Thymus (tissue), 11 donors: ENCODE results near the gene ERFL. TPM values are rescaled to one million over a fixed set of nuclear protein-coding genes. Genes with fewer than 3 reads are reported as not detected.

Experiments
- DNase-seq, 9 donors: peaks; one replicate each; pipeline ENCODE4 v3.0.0-alpha.2; 2013; ENCODE audit warnings: low spot score in 9 of 9, low read depth in 6 of 9, missing footprints in 1 of 9
- H3K27ac ChIP-seq, 2 donors: one replicate each; pipeline ENCODE4 v1.5.1; 2013; ENCODE audit warnings: control low read depth in 1 of 2, low read depth in 1 of 2, low read length in 1 of 2, mild to moderate bottlenecking in 1 of 2, moderate library complexity in 1 of 2
- H3K27me3 ChIP-seq, 2 donors: one replicate each; pipeline ENCODE4 v1.5.1; 2013; ENCODE audit warnings: low read length in 1 of 2; ENCODE audit not compliant: control insufficient read depth in 2 of 2, insufficient read depth in 1 of 2
- H3K36me3 ChIP-seq, 2 donors: one replicate each; pipeline ENCODE4 v1.5.1; 2013; ENCODE audit warnings: low read length in 1 of 2, mild to moderate bottlenecking in 1 of 2, moderate library complexity in 1 of 2; ENCODE audit not compliant: control insufficient read depth in 2 of 2, insufficient read depth in 2 of 2
- H3K4me1 ChIP-seq, 2 donors: one replicate each; pipeline ENCODE4 v1.5.1; 2013; ENCODE audit warnings: low read length in 2 of 2; ENCODE audit not compliant: control insufficient read depth in 2 of 2, insufficient read depth in 2 of 2
- H3K4me3 ChIP-seq, 2 donors: one replicate each; pipeline ENCODE4 v1.5.1; 2013; ENCODE audit warnings: low read length in 2 of 2, control low read depth in 1 of 2, mild to moderate bottlenecking in 1 of 2
- H3K9me3 ChIP-seq, 2 donors: one replicate each; pipeline ENCODE4 v1.5.1; 2013; ENCODE audit warnings: low read length in 1 of 2, mild to moderate bottlenecking in 1 of 2; ENCODE audit not compliant: control insufficient read depth in 2 of 2, insufficient read depth in 1 of 2
- WGBS: extraction: QIAGEN DNeasy Blood & Tissue Kit; methylation state at CpG from one replicate; pipeline ENCODE4 v1.1.7; 2013; 5-methylcytosine and 5-hydroxymethylcytosine counted together
- polyA plus RNA-seq: library from polyadenylated mRNA; stranded (reverse); fragments of 200-250 nt; gene quantifications from one replicate; pipeline ENCODE4 v1.2.3, GENCODE V29; 2013
- total RNA-seq: library from RNA; stranded (reverse); fragments of 120-200 nt; gene quantifications from one replicate; pipeline ENCODE4 v1.2.4, GENCODE V29; 2013
- donor health status: healthy.

The ERFL gene
- total and polyA plus RNA-seq, 2 donors, result 0.09 to 3.5 TPM

- no peaks in the 10 kb centered on the region for H3K9me3 ChIP-seq
- H3K27me3 ChIP-seq, result peaks cover 27 to 88% of the 10 kb centered on the region in 2 donors
- H3K4me3 ChIP-seq, result no peak overlapping the region
- 96% methylated on average over 15 of the region's 15 CpGs for WGBS
- no peaks in the 10 kb centered on the region for H3K36me3 ChIP-seq
- no peak for DNase-seq
- no peak overlapping the region for H3K27ac ChIP-seq
- peaks cover 0 to 22% of the 10 kb centered on the region in 2 donors for H3K4me1 ChIP-seq
These were observed 8.7 kb upstream of the ERFL start for GRCh38 chr19:41936961-41937360.

- H3K36me3 ChIP-seq, result no peaks in the 10 kb centered on the region
- no peaks in the 10 kb centered on the region for H3K9me3 ChIP-seq
- no peak for DNase-seq
- H3K27me3 ChIP-seq, result peaks cover 24 to 89% of the 10 kb centered on the region in 2 donors
- H3K4me1 ChIP-seq, result peaks cover 0 to 22% of the 10 kb centered on the region in 2 donors
- WGBS, result 92% methylated on average over 8 of the region's 8 CpGs
- no peak overlapping the region for H3K27ac ChIP-seq
- no peak overlapping the region for H3K4me3 ChIP-seq
These were observed 8.2 kb upstream of the ERFL start for GRCh38 chr19:41936416-41936850.

DNA sequence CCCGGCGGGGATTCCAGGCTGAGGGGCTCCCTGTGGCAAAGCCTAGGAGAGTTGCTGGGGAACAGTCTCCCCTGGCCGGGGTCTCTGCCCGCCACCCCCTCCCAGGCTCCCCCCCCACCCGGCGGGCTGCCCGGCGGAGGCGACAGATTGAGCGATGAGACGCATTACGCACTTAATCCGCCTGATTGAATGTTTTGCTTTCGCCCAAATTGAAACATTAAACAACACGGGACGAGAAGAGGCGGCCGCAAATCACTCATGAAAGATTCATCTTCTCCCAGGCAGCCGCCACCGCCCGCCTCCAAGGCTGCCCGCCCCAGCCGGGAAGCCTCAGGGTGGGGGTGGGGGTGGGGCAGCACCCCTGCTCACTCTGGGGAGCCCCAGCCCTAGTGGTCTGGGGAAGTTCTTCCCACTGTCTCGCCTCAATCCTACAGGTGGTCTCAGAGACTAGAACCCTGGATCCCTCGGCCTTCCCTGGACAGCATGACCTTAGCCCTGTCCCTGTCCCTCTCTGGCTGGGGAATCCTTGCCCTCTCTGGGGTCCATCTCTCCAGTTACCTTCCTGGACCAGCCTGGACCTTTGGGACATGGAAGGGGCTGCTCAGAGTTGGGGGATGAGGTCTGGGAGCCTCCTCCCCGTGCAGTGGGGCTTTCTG lies 7.6 kb upstream of the ERFL start:
- no peak for DNase-seq
- 62% methylated on average over 26 of the region's 26 CpGs for WGBS
- Histone ChIP-seq H3K9me3 (no peaks in the 10 kb centered on the region), H3K4me3 (no peak overlapping the region), H3K36me3 (no peaks in the 10 kb centered on the region), H3K27me3 (peaks cover 21 to 89% of the 10 kb centered on the region in 2 donors), H3K27ac (no peak overlapping the region), H3K4me1 (peaks cover 0 to 24% of the 10 kb centered on the region in 2 donors)

GRCh38 chr19:41934849-41935374 lies 6.7 kb upstream of the ERFL start:
- peaks cover 8 to 28% of the 10 kb centered on the region in 2 donors for H3K4me1 ChIP-seq
- DNase-seq, result peak in 5 of 9 donors; percentile 63 to 81 (median 67)
- H3K9me3 ChIP-seq, result no peaks in the 10 kb centered on the region
- no peaks in the 10 kb centered on the region for H3K36me3 ChIP-seq
- WGBS, result 46% methylated on average over 7 of the region's 7 CpGs
- no peak overlapping the region for H3K27ac ChIP-seq
- H3K27me3 ChIP-seq, result peaks cover 23 to 89% of the 10 kb centered on the region in 2 donors
- no peak overlapping the region for H3K4me3 ChIP-seq

GRCh38 chr19:41933693-41934426 lies 5.6 kb upstream of the ERFL start:
- no peak overlapping the region for H3K27ac ChIP-seq

GRCh38 chr19:41932720-41933332 lies 4.6 kb upstream of the ERFL start:
- Histone ChIP-seq H3K36me3 (no peaks in the 10 kb centered on the region), H3K27ac (no peak overlapping the region), H3K27me3 (peaks cover 35 to 96% of the 10 kb centered on the region in 2 donors), H3K4me1 (peaks cover 14 to 43% of the 10 kb centered on the region in 2 donors), H3K9me3 (peaks cover 0 to 1% of the 10 kb centered on the region in 2 donors), H3K4me3 (no peak overlapping the region)
- WGBS, result 89% methylated on average over 29 of the region's 29 CpGs
- DNase-seq, result no peak

More at GRCh38 chr19:41933693-41934426, 5.6 kb upstream of the ERFL start:
- Histone ChIP-seq H3K9me3 (no peaks in the 10 kb centered on the region), H3K4me1 (peaks cover 14 to 36% of the 10 kb centered on the region in 2 donors), H3K4me3 (no peak overlapping the region), H3K36me3 (no peaks in the 10 kb centered on the region), H3K27me3 (peaks cover 25 to 90% of the 10 kb centered on the region in 2 donors)
- DNase-seq, result no peak
- WGBS, result 71% methylated on average over 7 of the region's 7 CpGs

- H3K4me3 ChIP-seq, result no peak overlapping the region
- H3K27me3 ChIP-seq, result peaks cover 37 to 96% of the 10 kb centered on the region in 2 donors
- WGBS, result 77% methylated on average over 11 of the region's 11 CpGs
- DNase-seq, result no peak
- H3K9me3 ChIP-seq, result peaks cover 0 to 1% of the 10 kb centered on the region in 2 donors
- no peak overlapping the region for H3K27ac ChIP-seq
- H3K36me3 ChIP-seq, result no peaks in the 10 kb centered on the region
- peaks cover 14 to 45% of the 10 kb centered on the region in 2 donors for H3K4me1 ChIP-seq
These were observed 4.0 kb upstream of the ERFL start for GRCh38 chr19:41932259-41932719.

- peak in 1 of 9 donors; percentile 45 for DNase-seq
- Histone ChIP-seq H3K27me3 (peaks cover 45 to 96% of the 10 kb centered on the region in 2 donors), H3K27ac (no peak overlapping the region), H3K4me1 (peaks cover 14 to 45% of the 10 kb centered on the region in 2 donors), H3K4me3 (no peak overlapping the region), H3K9me3 (peaks cover 0 to 1% of the 10 kb centered on the region in 2 donors), H3K36me3 (no peaks in the 10 kb centered on the region)
- 29% methylated on average over 17 of the region's 17 CpGs for WGBS
These were observed 2.8 kb upstream of the ERFL start for GRCh38 chr19:41930926-41931592.
